HG03460 (cell line): ENCODE results near the gene PLCL2.

Experiments used
- ATAC-seq: cut with Tn5 transposase; IDR thresholded peaks from one replicate; pipeline ENCODE4 v1.9.1; 2021; ENCODE audit not compliant: unreplicated experiment

Gene PLCL2

DNA sequence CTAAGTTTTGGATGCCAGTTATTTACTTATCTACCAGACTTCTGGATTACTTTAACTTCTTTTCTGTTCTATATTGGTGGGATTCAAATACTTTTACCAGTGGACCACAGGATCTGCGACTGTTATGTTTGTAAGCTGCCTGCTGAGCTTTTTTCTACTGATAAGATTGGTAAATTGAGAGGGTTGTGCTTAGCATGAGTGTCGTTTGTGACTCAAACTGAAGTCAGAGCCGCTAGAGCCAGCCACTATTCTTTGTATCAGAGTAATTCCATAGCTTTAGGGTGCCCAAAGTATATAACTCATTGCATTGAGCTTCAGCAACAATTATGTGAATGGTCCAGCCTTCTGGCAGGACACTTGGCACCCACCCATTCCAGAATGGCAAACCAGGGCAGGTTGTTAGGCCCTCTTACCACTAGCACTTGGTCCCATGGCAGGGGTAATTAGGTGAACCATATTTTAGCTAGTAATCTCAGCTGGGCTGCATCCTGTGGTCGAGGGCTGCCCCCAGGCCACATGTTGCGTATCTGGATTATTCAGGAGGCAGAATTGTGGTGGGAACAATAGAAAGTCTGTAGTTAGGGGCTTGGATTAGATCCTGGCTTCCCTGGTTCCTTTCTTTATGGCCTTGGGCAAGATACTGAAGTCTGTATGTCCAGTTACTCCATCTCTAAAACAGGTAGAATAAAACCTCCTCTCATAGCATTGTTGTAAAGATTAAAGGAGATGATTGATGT, 6.0 kb downstream of the PLCL2 start:
- ATAC-seq: no peak

DNA sequence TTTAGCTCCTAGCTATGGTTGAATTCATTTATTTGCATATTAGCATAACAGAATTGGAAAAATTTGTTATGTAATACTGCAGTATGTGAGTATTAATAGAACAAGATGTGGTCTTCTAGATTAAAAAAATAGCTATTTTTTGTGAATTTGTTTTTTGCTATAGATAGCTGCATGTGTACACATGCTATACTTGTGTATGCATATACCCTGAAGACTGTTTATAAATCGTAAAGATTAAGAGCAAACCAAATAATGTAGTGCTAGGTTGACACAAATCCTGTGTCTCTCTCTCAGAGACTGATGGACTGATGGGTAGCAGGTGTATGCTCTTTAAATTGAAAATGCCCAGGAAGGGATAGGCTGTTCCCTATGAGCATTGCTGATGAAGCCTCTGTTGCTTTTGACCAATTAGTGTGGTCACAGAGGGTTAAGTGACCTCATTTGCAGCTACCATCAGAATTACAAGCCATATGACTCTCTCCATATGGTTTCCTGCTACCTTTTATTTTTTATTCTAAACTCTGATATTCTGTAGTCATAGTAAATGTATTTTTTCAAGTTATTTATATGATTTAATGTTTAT, 9.0 kb downstream of the PLCL2 start:
- ATAC-seq: no peak

DNA sequence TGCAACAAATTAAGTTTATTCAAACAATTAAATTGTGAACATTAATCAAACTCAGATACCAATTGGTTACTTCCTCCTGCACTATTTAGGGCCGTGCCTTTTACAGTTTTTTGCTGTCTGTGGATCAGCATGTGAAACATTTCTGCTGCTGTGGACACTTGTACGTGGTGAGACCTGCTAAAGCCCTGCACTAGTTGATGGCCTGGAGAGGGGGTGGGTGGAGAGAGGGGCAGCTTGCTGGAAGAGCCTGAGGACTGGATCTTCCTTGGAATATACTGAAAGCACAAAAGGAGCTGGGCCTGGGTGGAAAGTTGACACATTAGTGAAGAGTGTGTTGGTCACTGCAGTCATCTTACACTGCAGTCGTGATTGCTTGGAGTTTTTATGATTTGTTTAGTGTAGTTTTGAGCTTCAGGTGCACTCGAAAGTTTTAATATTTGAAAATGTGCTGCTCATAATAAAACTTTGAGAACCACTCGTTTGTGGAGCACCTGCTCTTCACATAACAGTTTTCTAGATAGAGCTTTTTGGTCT, 11.4 kb downstream of the PLCL2 start:
- no peak for ATAC-seq

DNA sequence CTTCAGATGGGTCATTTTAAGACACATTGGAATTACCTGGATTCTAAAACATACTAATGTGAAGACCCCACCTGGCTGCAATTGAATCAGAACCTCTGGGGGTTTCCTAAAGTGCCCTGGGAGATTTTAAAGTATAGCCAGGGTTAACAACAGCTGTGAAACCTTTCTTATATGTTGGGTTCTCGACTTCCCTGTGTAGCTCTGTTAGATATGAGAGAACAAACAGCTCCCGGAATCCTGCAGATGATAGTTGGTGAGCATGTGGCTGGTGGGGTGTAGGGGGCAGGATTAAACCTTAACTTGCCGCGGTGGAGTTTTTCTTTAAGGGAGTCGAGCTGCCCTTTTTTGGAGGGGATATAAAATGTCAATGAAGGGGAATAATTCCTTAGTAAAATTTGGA, 12.1 kb downstream of the PLCL2 start:
- ATAC-seq: no peak

DNA sequence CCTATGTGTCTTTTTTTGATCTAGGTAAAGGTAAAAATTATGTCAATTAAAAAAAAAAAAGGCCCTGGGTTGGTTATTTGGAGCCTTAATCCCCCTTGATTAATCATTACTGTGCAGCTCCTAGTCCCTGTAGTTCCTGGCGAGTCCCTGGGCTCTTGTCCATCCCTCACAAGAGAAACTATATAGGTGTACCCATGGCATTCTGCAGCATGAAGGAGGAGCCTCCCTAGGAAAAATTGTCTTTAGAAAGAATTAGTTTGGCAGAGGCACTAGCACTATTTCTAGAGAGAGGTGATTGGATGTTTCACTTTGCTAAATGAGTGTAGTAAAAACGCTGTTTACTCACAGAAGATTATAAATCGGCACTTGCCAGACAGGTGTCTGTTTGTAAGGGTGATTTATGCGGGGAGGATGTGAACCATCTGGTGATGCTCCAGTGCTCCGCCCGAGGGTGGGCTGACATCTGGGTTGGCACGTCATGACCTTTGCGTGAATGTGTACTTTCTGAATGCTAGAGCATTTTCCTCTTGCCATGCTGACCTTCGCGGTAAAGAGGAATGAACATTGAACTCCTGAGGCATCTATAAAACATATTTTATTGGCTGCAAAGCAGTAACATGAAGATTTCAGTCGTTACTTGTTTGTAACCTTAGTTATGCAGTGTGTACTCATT, 12.6 kb downstream of the PLCL2 start:
- peak; percentile 69 for ATAC-seq

DNA sequence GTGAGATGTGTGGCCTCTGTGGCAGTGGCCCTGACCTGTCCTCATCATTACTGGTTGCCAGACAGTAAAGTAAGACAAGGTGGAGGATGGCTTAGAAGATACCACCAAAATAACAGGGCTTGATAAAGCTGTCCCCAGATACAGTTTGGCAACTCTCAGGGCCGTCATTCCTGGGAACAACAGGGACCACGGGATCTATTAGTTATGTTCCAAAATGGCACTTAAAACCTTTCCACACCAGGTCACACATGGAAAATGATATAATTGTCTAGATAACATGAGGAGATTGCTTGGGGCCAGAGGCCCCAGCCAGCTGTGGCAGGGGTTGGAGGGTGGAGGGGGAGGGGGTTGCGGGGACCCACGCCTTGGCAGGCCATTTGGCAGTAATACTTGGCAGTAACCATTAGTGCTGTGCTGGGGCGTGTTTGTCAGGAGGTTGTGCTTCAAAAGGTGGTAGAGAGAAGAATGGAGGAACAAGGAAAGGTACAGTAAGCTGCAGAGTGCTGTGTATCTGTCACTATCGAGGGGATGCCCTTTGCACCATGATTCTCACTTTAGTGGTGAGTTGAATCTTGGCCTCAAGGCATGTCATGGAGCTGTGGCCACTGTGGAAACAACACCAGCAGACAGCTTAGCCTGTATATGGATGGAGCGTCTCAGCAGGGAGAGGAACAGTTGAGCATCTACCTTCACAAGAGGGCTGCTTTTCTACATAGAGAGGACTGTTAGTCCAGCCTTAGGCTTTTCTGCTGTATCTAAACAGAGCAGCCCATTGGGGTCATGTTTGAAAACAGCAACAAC, 14.0 kb downstream of the PLCL2 start:
- no peak for ATAC-seq

DNA sequence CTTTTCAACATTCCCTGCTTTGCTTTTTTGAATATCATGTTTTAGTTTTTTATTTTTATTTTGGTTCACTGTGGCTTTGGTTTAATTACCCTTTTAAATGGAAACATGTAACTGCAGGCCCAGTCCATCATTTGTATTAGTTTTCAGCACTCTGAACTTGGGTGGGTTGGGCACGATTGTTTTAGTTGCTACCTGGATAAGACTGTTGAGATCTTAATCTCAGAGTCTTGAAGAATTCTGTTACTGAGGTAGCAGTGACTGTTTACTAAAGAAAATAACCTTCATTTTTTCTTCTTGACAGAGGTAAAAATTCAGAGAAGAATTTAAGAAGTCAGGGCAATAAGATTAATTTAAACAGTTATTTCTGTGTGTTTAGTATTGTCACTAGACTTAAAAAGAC, 15.2 kb downstream of the PLCL2 start:
- ATAC-seq: no peak

DNA sequence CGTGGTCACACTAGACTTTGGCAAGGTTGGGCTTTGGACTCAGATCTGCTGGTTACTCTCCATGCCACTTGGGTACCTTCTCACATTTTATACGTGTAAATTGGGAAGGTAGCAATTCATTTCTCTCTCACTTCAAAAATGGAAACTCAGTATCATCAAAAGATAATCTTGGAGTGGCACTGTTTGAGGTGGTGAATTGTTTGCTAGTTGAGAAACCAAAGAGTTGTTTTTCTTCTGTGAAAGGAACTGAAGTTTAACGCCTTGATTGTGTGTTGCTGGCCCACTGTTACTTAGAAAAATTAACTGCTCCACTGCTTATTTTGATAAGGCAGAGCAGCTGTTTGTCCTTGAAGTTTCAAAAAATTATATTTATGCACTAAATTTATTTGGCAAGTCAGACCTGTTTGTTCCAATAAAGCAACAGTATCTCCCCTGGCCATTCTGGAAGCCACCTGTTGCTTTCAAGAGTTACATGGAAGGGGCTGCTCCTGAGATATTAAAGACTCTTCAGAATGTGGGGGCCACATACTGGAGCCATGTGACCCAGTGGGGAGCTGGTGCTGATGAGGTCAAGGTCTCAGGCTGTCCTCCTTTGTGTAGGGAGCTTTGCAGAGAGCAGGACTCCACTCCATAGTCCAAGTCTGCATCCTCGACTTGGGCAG, 16.2 kb downstream of the PLCL2 start:
- no peak for ATAC-seq

DNA sequence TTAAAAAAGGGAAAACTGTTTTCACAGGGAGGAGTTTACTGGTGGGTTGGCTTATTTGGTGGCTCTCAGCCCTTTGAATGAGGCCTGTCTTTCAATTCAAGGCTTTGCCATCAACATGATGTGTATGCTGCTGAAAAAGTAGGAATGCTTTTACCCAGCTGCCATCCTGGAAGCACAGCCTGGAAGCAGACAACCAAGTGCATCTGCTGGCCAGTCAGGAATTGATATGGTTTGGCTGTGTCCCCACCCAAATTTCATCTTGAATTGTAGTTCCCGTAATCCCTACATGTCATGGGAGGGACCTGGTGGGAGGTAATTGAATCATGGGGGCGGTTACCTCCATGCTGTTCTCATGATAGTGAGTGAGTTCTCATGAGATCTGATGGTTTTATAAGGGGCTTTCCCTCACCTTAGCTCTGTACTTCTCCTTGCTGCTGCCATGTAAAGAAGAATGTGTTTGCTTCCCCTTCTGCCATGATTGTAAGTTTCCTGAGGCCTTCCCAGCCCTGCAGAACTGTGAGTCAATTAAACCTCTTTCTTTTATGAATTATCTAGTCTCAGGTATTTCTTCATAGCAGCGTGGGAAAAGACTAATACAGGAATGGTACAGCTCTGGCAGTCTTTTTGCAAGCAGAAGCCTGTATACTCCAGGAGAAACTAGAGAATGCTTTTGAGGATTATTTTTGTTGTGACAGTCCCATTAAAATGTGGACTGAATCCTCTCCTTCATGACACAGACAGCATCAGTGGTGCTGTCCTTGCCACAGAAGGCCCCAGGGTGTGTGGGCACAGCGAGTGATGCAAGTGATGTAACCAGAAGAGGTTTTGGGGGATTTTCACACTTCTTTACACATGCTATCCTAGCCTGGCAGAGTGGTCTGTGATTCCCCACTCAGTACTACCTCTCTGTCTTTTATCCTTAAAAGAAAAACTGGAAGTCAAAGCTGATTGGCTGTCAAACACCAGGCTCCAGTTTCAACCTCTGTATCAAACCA, 20.0 kb downstream of the PLCL2 start:
- no peak for ATAC-seq

DNA sequence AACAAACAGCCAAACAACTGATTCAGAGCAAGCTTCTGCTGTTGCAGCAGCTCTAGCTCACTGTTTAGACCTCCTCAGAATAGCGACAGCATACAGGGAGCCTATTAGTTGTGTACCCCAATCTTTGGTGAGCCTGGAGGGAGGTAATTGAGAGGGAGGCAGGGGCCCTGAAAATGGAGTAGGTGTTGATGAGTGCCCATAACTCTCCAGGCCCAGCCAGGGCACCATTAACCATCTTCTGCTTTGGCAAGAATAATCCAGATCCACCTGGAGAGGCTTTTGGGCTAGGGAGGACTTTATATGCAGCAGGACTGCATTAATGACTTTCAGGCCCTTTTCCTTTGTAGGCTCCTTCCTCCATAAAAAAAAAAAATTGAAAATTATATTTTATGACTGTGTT, 20.9 kb downstream of the PLCL2 start:
- ATAC-seq: no peak

DNA sequence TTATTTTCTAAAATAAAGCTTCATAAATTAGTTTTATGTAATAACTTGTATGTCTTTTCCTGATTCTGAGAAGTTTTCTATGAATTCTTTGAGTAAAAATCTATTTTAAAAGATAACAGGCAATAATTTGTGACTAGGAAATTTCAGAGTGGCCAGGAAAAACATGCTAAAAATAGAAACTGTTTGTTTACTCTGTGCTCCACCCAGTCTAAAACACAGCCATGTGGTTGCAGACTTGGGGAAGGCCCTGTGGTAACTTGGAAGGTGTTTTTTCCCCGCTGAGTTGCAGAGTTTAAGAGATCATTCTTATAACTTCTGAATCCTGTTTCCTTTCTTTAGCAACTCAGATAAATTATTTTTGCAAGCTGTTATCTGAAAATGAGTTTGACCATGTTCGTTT, 21.9 kb downstream of the PLCL2 start:
- peak; percentile 43 for ATAC-seq

DNA sequence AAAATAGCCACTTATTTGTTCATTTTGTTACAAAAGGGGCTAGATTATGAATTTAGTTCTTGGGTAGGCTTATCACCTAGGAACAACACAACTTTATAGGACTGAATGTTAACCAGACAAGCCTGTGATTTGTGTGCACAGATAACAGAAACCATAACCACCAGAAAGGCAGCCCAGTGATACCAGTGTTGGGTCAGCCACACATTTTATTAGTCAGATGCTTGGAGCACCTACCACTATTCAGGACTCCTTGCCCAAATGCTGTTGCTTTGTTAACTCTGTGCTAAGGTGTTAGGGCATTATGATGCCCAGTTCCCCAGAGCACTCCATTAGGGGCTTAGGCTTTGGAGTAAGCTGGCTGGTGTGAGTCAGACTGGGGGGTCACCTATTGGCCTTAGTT, 22.5 kb downstream of the PLCL2 start:
- ATAC-seq: peak; percentile 49

DNA sequence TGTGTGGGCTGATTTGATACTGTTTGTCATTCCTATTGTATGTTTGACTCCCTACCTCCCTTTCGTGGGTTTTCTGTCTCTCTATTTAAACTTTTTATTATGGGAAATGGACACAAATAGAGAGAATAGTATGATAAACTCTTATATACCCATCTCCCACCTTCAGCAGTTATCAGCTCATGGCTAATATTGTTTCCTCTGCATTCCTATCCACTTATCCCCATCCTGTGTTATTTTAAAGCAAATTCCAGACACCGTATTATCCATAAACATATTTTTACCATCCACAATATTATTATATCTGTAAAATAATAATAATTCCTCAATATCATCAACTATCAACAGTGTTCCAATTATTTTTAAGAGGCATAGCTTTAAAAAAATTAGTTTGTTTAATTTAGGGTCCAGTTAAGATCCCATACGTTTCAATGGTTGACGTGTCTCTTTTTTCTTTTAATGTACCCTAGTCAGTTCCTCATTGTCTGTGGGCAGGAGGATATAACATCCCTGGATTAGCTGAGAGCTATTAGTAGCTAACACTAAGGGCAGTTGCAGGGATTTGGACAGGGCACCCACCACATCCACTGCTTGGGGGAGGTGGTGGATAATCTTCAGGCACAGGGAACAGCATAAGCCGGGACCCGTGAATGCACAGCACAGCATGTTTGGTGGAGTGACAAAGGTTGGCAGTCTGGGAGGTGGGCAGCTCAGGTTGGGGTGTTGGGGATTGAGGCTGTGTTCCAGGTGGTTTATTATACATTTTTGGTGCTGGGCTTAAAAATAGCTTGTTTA, 23.5 kb downstream of the PLCL2 start:
- no peak for ATAC-seq

DNA sequence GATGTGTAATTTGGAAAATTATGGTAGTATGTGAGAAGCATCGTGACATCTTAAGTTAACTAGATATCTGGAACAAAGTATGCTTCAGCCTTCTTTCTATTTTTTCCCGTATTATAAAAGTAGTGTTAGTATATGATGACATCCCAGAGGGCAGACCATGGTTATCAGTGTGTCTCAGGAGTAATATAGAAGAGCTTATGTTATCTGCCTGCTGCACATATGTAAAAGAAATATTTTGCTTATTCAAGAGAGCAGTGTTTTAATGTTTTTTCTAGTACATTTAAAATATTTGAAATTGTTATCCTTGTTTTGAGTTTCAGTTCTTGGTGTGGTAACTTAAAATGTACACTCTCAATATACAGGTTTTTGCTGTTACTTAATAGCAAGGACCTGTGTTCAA, 24.1 kb downstream of the PLCL2 start:
- no peak for ATAC-seq

DNA sequence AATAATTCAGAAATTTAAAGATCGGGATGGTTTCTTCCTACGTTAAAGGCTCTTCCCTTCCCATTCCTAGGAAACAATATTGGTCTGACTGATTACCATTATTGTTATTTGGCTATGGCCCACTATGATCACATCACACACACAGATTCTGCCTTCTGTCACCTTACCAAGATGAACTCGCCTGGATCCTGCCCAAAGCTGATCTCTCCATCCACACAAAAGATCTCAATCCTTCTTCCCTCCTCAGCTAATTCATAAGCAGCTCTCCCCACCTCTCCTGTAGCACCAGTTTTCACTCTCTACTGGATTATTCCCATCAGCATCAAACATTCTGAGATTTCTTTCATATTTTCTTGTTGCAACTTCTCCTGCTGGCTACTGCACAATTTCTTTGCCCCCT, 25.0 kb downstream of the PLCL2 start:
- no peak for ATAC-seq

DNA sequence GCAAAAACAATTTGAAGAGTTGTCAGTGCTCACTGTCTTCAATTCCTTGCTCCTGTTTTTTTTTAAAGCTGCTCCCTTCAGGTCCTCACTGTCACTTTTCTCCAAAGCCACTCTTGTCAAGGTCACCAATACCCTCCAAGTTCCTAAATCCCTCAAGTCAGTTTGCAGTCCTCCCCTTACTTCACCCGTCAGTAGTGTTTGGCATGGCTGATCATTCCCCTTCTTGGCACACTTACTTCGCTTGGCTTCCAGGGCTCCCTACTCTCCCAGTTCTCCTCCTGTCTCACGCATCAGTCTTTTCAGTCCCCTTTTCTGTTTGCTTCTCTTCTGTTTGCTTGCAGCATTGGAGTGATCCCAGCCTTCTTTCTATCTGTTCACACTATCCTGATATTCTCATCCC, 25.5 kb downstream of the PLCL2 start:
- no peak for ATAC-seq

DNA sequence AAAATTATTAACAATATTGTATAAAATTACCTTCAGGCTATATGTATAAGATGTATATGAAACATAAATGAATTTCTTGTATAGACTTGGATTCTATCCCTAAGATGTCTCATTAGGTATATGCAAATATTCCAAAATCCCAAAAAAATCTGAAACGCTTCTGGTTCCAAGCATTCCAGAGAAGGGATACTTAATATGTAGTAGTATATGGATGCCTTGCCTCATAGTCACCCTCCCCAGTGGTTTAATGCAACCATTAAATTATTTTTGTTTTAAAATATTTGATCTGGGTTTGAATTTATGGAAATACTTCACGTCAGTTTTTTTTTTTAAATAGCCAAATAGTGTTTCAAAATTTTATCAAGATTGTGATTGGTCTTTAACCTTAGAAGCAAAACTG, 27.2 kb downstream of the PLCL2 start:
- no peak for ATAC-seq

DNA sequence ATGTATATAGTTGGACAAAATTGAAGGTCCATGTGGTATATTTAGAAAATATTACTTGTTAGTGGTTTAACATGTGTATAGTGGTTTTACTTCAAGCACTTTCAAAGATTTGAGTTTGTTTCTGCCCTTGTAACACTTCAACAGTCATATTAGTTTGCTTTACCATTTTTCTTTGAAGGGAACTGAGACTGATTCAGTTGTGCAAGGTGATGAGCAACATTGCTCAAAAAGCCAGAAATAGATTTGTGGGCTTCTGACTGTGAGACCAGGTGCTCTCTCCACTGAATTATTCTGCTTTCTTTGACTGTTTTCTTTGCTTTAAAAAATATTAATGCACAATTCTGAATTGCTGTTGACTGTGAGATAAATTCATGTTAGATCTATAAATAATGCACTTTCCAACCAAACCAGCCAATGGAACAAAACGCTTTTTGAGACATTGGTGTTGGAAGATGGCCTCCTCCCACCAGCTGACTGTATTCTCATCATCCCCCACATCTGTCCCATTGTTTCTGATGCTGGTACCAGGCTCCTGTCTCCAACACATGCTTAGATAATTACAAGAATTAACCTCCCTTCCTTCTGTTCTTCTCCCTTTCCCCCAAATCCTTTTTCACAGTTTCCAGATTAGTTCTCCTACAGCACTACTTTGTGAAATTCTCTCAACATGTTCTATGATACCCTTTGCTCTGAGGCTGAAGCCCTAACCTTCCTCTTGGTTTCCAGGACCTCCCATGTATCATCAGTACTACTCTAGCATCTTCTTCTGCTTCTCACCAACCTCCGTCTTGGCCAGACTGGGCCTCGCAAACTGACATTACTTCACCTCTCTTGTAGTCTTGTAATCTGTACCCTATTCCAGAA, 27.9 kb downstream of the PLCL2 start:
- peak; percentile 95 for ATAC-seq
